ENCODE measurements around the gene SRRM3. TPM values are rescaled to one million over a fixed set of nuclear protein-coding genes. Genes with fewer than 3 reads are reported as not detected.
A peak's percentile ranks its signal among the peaks of the same experiment; 100 is the strongest.

SRRM3 gene
- polyA plus RNA-seq, 1 of the 3 experiments (the other 2 are of a cell fraction): 2.7 TPM

- Histone ChIP-seq H3F3A (replicated peaks; ENCODE audit: insufficient read depth) (no peaks in the 10 kb centered on the region), H3K9me3 (no peaks in the 10 kb centered on the region), H3K27me3 (ENCODE audit: insufficient read depth) (peaks cover 8% of the 10 kb centered on the region; the same call in 1 of the 2 replicates), H3K27ac (ENCODE audit: low read depth in 2 of 2, low read length in 1 of 2) (peak overlapping the region in 1 of 2 experiments; percentile 65; a peak in 2 of 4 replicates), H3K4me1 (ENCODE audit: control insufficient read depth in 1 of 2, insufficient read depth in 2 of 2, low read depth in 1 of 2, low read length in 1 of 2) (peaks cover 0 to 8% of the 10 kb centered on the region in 2 experiments; a peak in 1 of 4 replicates), H4K20me1 (ENCODE audit: insufficient read depth) (no peaks in the 10 kb centered on the region), H3K79me2 (ENCODE audit: insufficient read depth) (no peaks in the 10 kb centered on the region), H3K9ac (no peak overlapping the region), H3K9me2 (no peaks in the 10 kb centered on the region), H3K4me2 (no peak overlapping the region), H3K36me3 (replicated peaks in 1 of 2; ENCODE audit: control insufficient read depth in 1 of 2, insufficient read depth in 2 of 2, low read length in 1 of 2) (no peaks in the 10 kb centered on the region), H2AFZ (ENCODE audit: low read depth) (no peak overlapping the region), H3K4me3 (ENCODE audit: low read depth in 2 of 2, low read length in 1 of 2) (no peak overlapping the region)
- POLR2A ChIA-PET: interaction anchor here (1.5 to 1.7 kb wide), 2 partner anchors 9 to 31 kb away, joined by 3 to 7 read pairs; no protein-coding TSS in a partner anchor
- 70% methylated on average over 4 of the region's 4 CpGs for WGBS (ENCODE audit: low lambda C conversion rate)
- no peak for DNase-seq
- TF ChIP-seq RCOR1 (IDR thresholded peaks at IDR 0.05; ENCODE audit: low read length) (0 out of 2 replicates have a peak, but pooled peaks have one; percentile 1), ELF1 (IDR thresholded peaks at IDR 0.05) (no peak)
- CTCF ChIA-PET: interaction anchor here (1.0 to 4.2 kb wide), 7 partner anchors 13 to 80 kb away, joined by 3 to 42 read pairs (median 7); partner anchors contain the start of gene SRRM3
These were observed 32.5 kb downstream of the SRRM3 start for GRCh38 chr7:76234282-76234584.

- Histone ChIP-seq H3K4me2 (no peak overlapping the region), H3K9ac (no peak overlapping the region), H3K27ac (ENCODE audit: low read depth in 2 of 2, low read length in 1 of 2) (peak overlapping the region in 1 of 2 experiments; percentile 65; a peak in 2 of 4 replicates), H3K27me3 (ENCODE audit: insufficient read depth) (peaks cover 5% of the 10 kb centered on the region; the same call in 1 of the 2 replicates), H3K9me3 (no peaks in the 10 kb centered on the region), H3K9me2 (no peaks in the 10 kb centered on the region), H3K4me3 (ENCODE audit: low read depth in 2 of 2, low read length in 1 of 2) (peak overlapping the region in 1 of 2 experiments; percentile 19; a peak in 1 of 4 replicates), H3K79me2 (ENCODE audit: insufficient read depth) (no peaks in the 10 kb centered on the region), H2AFZ (ENCODE audit: low read depth) (peak overlapping the region; percentile 69; the same call in 1 of the 2 replicates), H3K36me3 (replicated peaks in 1 of 2; ENCODE audit: control insufficient read depth in 1 of 2, insufficient read depth in 2 of 2, low read length in 1 of 2) (no peaks in the 10 kb centered on the region), H3F3A (replicated peaks; ENCODE audit: insufficient read depth) (no peaks in the 10 kb centered on the region), H4K20me1 (ENCODE audit: insufficient read depth) (no peaks in the 10 kb centered on the region), H3K4me1 (ENCODE audit: control insufficient read depth in 1 of 2, insufficient read depth in 2 of 2, low read depth in 1 of 2, low read length in 1 of 2) (peaks cover 0 to 8% of the 10 kb centered on the region in 2 experiments; a peak in 1 of 4 replicates)
- POLR2A ChIA-PET: interaction anchor here (0.6 to 1.7 kb wide), 7 partner anchors 9 to 51 kb away, joined by 3 to 7 read pairs (median 4); no protein-coding TSS in a partner anchor
- WGBS (ENCODE audit: low lambda C conversion rate): 30% methylated on average over 46 of the region's 48 CpGs
- DNase-seq: peak; percentile 100
- no peak for TF ChIP-seq MEF2A (IDR thresholded peaks at IDR 0.05; ENCODE audit: borderline replicate concordance, low read depth)
- TF ChIP-seq NRF1 (IDR thresholded peaks at IDR 0.05; ENCODE audit: low read depth, low read length): peak; percentile 50; the same call in 1 of the 2 replicates
- TF ChIP-seq MAX (IDR thresholded peaks at IDR 0.05; ENCODE audit: low read depth): peak; percentile 63; the same call in 1 of the 2 replicates
- no peak for TF ChIP-seq RAD21 (IDR thresholded peaks at IDR 0.05; ENCODE audit: low read length)
- no peak for TF ChIP-seq USF2 (IDR thresholded peaks at IDR 0.05; ENCODE audit: borderline replicate concordance, low read depth, low read length)
- TF ChIP-seq RCOR1 (IDR thresholded peaks at IDR 0.05; ENCODE audit: low read length): 0 out of 2 replicates have a peak, but pooled peaks have one; percentile 5
- TF ChIP-seq POLR2AphosphoS5 (IDR thresholded peaks at IDR 0.05; ENCODE audit: low read depth, low read length): 0 out of 2 replicates have a peak, but pooled peaks have one; percentile 21
- peak; percentile 97 for TF ChIP-seq CHD2 (IDR thresholded peaks at IDR 0.05; ENCODE audit: low read length, partially characterized antibody)
- no peak for TF ChIP-seq FOSL2 (IDR thresholded peaks at IDR 0.05; ENCODE audit: borderline replicate concordance, low read depth)
- TF ChIP-seq ELF1 (IDR thresholded peaks at IDR 0.05): no peak
- no peak for TF ChIP-seq PBX3 (IDR thresholded peaks at IDR 0.05)
- 0 out of 2 replicates have a peak, but pooled peaks have one; percentile 27 for TF ChIP-seq ZBTB33 (IDR thresholded peaks at IDR 0.05; ENCODE audit: borderline replicate concordance, low read depth)
- no peak for TF ChIP-seq JUND (IDR thresholded peaks at IDR 0.05)
- peak; percentile 59; the same call in 1 of the 2 replicates for TF ChIP-seq MXI1 (IDR thresholded peaks at IDR 0.05; ENCODE audit: low read depth, low read length)
- CTCF ChIA-PET: interaction anchor here (0.6 to 4.2 kb wide), 10 partner anchors 12 to 79 kb away, joined by 3 to 42 read pairs (median 4); partner anchors contain the start of gene SRRM3
These were observed 33.3 kb downstream of the SRRM3 start for GRCh38 chr7:76234931-76235441.
